GM06990 (cell line): ENCODE measurements around the gene RAB34.

ENCODE experiments used
- DNase-seq: peaks from one replicate; pipeline ENCODE4 v3.0.0-alpha.2; 2011; ENCODE audit not compliant: insufficient read length; ENCODE audit errors: extremely low read depth
- H3K27me3 ChIP-seq: replicated peaks from 2 replicates; pipeline ENCODE4 v1.6.0; 2011; ENCODE audit warnings: low read length; ENCODE audit not compliant: control insufficient read depth, insufficient read depth
- H3K36me3 ChIP-seq: 2 replicates; pipeline ENCODE4 v1.5.1; 2011; ENCODE audit warnings: low read length; ENCODE audit not compliant: control insufficient read depth, insufficient read depth
- H3K4me3 ChIP-seq: replicated peaks from 2 replicates; pipeline ENCODE4 v1.5.1; 2011; ENCODE audit warnings: low read depth, mild to moderate bottlenecking, control low read depth, low read length
- TF ChIP-seq, protein P1 (sequence below): IDR thresholded peaks from 2 replicates; pipeline ENCODE4 v1.5.1; 2011; ENCODE audit warnings: low read length, control low read depth, mild to moderate bottlenecking, inconsistent platforms; ENCODE audit not compliant: insufficient read depth, poor library complexity, severe bottlenecking

RAB34 gene

DNA sequence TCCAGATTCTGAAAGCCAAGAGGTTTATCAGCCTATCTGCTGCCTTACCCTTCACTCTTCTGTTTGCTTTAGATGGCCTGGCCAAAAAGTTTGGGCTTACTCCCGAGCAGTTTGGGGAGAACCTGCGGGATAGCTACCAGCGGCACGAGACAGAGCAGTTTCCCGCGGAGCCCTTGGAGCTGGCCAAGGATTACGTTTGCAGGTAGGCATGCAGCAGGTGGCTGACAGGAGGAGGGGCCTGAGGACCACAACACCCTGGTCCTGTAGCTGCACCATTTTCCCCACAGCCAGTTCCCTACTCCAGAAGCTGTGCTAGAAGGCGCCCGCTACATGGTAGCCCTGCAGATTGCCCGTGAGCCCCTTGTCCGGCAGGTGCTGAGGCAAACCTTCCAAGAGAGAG, 35.0 kb downstream of the RAB34 start:
- Histone ChIP-seq H3K4me3 (no peak overlapping the region), H3K27me3 (no peaks in the 10 kb centered on the region), H3K36me3 (peaks cover 60% of the 10 kb centered on the region)
- no peak for DNase-seq
- TF ChIP-seq, protein P1, sequence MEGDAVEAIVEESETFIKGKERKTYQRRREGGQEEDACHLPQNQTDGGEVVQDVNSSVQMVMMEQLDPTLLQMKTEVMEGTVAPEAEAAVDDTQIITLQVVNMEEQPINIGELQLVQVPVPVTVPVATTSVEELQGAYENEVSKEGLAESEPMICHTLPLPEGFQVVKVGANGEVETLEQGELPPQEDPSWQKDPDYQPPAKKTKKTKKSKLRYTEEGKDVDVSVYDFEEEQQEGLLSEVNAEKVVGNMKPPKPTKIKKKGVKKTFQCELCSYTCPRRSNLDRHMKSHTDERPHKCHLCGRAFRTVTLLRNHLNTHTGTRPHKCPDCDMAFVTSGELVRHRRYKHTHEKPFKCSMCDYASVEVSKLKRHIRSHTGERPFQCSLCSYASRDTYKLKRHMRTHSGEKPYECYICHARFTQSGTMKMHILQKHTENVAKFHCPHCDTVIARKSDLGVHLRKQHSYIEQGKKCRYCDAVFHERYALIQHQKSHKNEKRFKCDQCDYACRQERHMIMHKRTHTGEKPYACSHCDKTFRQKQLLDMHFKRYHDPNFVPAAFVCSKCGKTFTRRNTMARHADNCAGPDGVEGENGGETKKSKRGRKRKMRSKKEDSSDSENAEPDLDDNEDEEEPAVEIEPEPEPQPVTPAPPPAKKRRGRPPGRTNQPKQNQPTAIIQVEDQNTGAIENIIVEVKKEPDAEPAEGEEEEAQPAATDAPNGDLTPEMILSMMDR = no peak

DNA sequence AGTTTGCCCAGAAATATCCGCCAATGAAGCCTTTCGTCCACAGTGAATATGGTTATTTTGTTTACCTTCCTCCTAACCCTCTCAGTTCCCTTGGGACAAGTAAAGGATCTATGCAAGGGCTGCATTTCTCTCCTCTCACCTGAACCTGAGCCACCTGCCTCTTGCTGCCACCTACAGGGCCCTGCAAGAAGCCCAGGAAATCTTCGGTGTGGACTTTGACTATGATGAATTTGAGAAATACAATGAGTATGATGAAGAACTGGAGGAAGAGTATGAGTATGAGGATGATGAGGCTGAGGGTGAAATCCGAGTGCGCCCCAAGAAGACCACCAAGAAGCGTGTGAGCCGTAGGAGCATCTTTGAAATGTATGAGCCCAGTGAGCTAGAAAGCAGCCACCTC, 41.7 kb downstream of the RAB34 start:
- Histone ChIP-seq H3K27me3 (no peaks in the 10 kb centered on the region), H3K4me3 (no peak overlapping the region), H3K36me3 (peaks cover 47% of the 10 kb centered on the region)
- TF ChIP-seq, protein P1 = peak; percentile 42
- DNase-seq = no peak

DNA sequence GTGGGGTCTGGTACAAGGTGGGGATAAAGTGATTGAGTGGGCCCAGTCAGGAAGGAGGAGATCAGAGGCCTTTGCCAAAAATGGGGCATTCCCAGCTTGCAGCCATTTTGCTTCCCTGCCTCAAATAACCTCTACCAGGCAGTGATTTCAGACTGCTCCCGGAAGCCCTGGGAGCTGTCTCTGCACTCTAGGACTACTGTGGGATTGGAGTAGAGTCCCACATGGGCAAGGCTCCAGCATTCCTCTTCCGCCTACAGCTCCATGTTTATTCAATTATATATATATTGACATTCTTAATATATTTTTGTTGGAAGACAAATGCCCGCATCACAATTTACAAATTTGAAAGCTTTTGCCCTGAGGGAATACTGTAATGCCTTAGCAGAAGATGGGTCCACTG, 42.2 kb downstream of the RAB34 start:
- Histone ChIP-seq H3K4me3 (no peak overlapping the region), H3K27me3 (no peaks in the 10 kb centered on the region), H3K36me3 (peaks cover 49% of the 10 kb centered on the region)
- DNase-seq = no peak
- TF ChIP-seq, protein P1 = no peak

DNA sequence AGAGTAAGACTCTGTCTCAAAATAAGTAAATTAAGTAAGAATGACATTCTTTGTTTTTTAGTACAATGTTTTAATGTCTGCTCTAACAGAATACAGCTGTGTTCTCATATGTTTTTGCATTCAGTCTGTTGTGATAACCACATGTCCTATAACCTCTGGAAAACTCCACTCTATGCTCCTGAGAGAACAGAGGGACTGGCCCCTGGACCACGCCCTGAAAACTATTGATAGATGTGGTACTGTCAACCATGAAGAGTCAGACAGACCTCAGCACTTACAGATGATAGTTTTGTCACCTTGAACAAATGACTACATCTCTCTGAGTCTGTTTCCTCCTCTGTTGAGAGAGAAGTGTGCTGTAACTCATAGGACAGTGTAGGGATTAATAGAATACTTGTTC, 47.8 kb downstream of the RAB34 start:
- H3K27me3 ChIP-seq = no peaks in the 10 kb centered on the region
- no peak for DNase-seq
- H3K4me3 ChIP-seq = no peak overlapping the region
- H3K36me3 ChIP-seq = peaks cover 25% of the 10 kb centered on the region
- TF ChIP-seq, protein P1 = no peak

DNA sequence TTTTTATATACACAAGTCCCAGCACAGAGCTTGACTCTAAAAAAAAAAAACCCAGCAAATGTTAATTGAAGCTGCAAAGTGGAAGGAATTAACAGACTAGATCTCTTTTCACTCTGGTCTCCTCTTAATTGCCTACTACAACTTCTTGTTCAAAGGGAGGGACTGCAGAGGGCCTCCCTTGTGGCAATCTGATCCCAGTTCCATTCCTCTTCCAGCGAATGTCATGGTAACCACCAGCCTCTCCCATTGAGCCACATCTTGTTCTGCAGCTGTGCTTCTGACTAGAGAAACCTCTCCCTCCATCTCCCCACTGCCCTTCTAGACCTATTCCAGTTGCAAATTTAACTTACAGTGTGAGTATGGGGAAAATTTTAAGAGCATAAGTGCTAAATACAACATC, 49.8 kb downstream of the RAB34 start:
- Histone ChIP-seq H3K36me3 (peaks cover 12% of the 10 kb centered on the region), H3K27me3 (no peaks in the 10 kb centered on the region), H3K4me3 (no peak overlapping the region)
- TF ChIP-seq, protein P1 = no peak
- DNase-seq = no peak

DNA sequence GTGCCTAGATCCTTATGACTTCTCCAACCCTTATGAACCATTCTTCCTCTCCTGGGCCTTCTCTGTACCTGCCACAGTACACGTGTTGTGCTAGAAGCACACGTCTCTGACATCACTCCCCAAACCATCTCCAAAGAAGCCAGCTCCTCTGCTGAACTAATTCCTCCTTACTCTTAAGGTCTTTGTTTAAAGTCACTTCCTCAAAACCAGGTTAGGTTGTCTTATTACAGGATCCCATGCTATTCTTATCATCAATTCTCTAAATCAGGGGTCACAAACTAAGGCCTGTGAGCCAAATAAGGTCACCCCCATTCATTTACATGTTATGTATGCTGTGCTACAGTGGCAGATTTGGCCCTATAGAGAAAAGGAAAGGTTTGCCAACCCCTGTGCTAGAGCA, 51.7 kb downstream of the RAB34 start:
- TF ChIP-seq, protein P1 = no peak
- DNase-seq = no peak
- H3K36me3 ChIP-seq = peaks cover 9% of the 10 kb centered on the region

More for the DNA sequence above, 51.7 kb downstream of the RAB34 start:
- Histone ChIP-seq H3K27me3 (no peaks in the 10 kb centered on the region), H3K4me3 (no peak overlapping the region)
